K562 (cell line): ENCODE results near the gene MYL11. TPM values are rescaled to one million over a fixed set of nuclear protein-coding genes. Genes with fewer than 3 reads are reported as not detected.

Source experiments
- ATAC-seq: fragments of 200-7000 bp; cut with Tn5 transposase; 3 replicates; pipeline ENCODE4 v1.9.1; 2020; ENCODE audit warnings: moderate library complexity
- BruUV-seq: library from RNA; stranded (reverse); fragments of 400-500 nt; replicated peaks from 2 replicates; lab custom pipeline; 2021; lab: Mats Ljungman, UMichigan
- CTCF ChIA-PET: fragments of 300-600 bp; formaldehyde crosslinking; extraction: SDS; loops from one replicate; lab custom pipeline; 2021; ENCODE audit warnings: low intra/inter-chr PET ratio; lab: Yijun Ruan, JAX
- POLR2A ChIA-PET: fragments of 300-600, 350-650 bp; sonication (Branson Sonifier 250); formaldehyde crosslinking; extraction: SDS; loops from one replicate; lab custom pipeline; 2021; ENCODE audit warnings: antibody characterized with exemption, inconsistent platforms; lab: Yijun Ruan, JAX
- DNase-seq, 4 experiments: peaks; one replicate each; pipeline versions ENCODE4 v3.0.0 to v3.0.0-alpha.2; 2011 to 2018; ENCODE audit warnings: low spot score in 3 of 4, mixed read lengths in 3 of 4; ENCODE audit errors: extremely low read depth in 1 of 4
- FAIRE-seq: peaks from 2 replicates; lab custom pipeline; 2011; peaks lifted over from hg19 to GRCh38; lab: Jason Lieb, UNC
- H2AFZ ChIP-seq: 2 replicates; pipeline ENCODE4 v1.6.0; 2011; ENCODE audit warnings: low read depth, low read length, control low read depth, inconsistent platforms
- H3K27ac ChIP-seq: fragments of 200-600 bp; 3 replicates; pipeline ENCODE4 v1.8.0; 2011; ENCODE audit warnings: low read depth, mild to moderate bottlenecking, control low read depth, inconsistent platforms, low read length, moderate library complexity, mixed read lengths; ENCODE audit errors: extremely low read depth
- H3K27me3 ChIP-seq, 2 experiments: fragments of 300-600 bp in 1 of 2; 2 replicates in 1 of 2; 3 replicates in 1 of 2; pipeline versions ENCODE4 v1.6.0 to v1.8.0; 2011; ENCODE audit warnings: inconsistent platforms in 2 of 2, low read length in 2 of 2, mild to moderate bottlenecking in 1 of 2, mixed read lengths in 1 of 2, moderate library complexity in 1 of 2; ENCODE audit not compliant: control insufficient read depth in 2 of 2, insufficient read depth in 2 of 2
- H3K36me3 ChIP-seq: fragments of 300-600 bp; 3 replicates; pipeline ENCODE4 v1.8.0; 2011; ENCODE audit warnings: mild to moderate bottlenecking, low read length, inconsistent platforms; ENCODE audit not compliant: control insufficient read depth, insufficient read depth
- H3K4me1 ChIP-seq, 2 experiments: fragments of 200-600 bp in 1 of 2; replicated peaks in 1 of 2; 2 replicates in 1 of 2; 3 replicates in 1 of 2; pipeline versions ENCODE4 v1.5.1 to v1.8.0; 2011; ENCODE audit warnings: inconsistent platforms in 2 of 2, low read length in 2 of 2, mild to moderate bottlenecking in 1 of 2, mixed read lengths in 1 of 2, moderate library complexity in 1 of 2; ENCODE audit not compliant: control insufficient read depth in 2 of 2, insufficient read depth in 2 of 2
- H3K4me2 ChIP-seq: 2 replicates; pipeline ENCODE4 v1.6.1; 2011; ENCODE audit warnings: low read length, control low read depth, inconsistent platforms, mixed read lengths; ENCODE audit not compliant: insufficient read depth
- H3K4me3 ChIP-seq: fragments of 200-600 bp; sonication (generic), shearing (Covaris generic); 2 replicates; pipeline ENCODE4 v1.5.1; 2016; ENCODE audit warnings: control low read depth, inconsistent platforms
- H3K79me2 ChIP-seq: fragments of 200-600 bp; 3 replicates; pipeline ENCODE4 v1.8.0; 2011; ENCODE audit warnings: low read length, inconsistent platforms; ENCODE audit not compliant: control insufficient read depth, insufficient read depth
- H3K9ac ChIP-seq, 2 experiments: 2 replicates each; pipeline versions ENCODE4 v1.6.0 to v1.6.1; 2011; ENCODE audit warnings: low read depth in 2 of 2, low read length in 2 of 2, control low read depth in 1 of 2, inconsistent platforms in 1 of 2, mild to moderate bottlenecking in 1 of 2, mixed read lengths in 1 of 2; ENCODE audit not compliant: insufficient read depth in 1 of 2
- H3K9me1 ChIP-seq: one replicate; pipeline ENCODE4 v1.6.0; 2011; ENCODE audit warnings: inconsistent platforms, mild to moderate bottlenecking, low read length, moderate library complexity; ENCODE audit not compliant: control insufficient read depth, insufficient read depth
- H3K9me3 ChIP-seq: replicated peaks from 2 replicates; pipeline ENCODE4 v1.5.1; 2011; ENCODE audit warnings: low read depth, low read length, inconsistent platforms; ENCODE audit not compliant: control insufficient read depth, insufficient read depth
- H4K20me1 ChIP-seq: replicated peaks from 2 replicates; pipeline ENCODE4 v1.6.1; 2011; ENCODE audit warnings: low read length, inconsistent platforms, mixed read lengths; ENCODE audit not compliant: control insufficient read depth, insufficient read depth
- CTCF ChIP-seq, 3 experiments: IDR thresholded peaks in 2 of 3; conservative IDR thresholded peaks in 1 of 3; 2 replicates each; pipeline ENCODE4 v1.5.1; 2011 to 2012; ENCODE audit warnings: low read length in 3 of 3, mild to moderate bottlenecking in 3 of 3, control low read depth in 2 of 3, improper control_type of control experiment in 1 of 3, inconsistent platforms in 1 of 3, low read depth in 1 of 3, mixed read lengths in 1 of 3, moderate library complexity in 1 of 3; ENCODE audit not compliant: insufficient read depth in 2 of 3
- RBM22 ChIP-seq: fragments of 200-400 bp; formaldehyde crosslinking; IDR thresholded peaks from 2 replicates; pipeline ENCODE4 v1.6.1; 2018; ENCODE audit warnings: low read length, low read depth; ENCODE audit not compliant: poor library complexity, severe bottlenecking
- REST ChIP-seq, 2 experiments: fragments of 450-650 bp; formaldehyde crosslinking in 1 of 2; IDR thresholded peaks; 2 replicates each; pipeline versions ENCODE4 v1.4.0 to v1.6.1; 2014 to 2020; ENCODE audit warnings: mild to moderate bottlenecking in 2 of 2, borderline replicate concordance in 1 of 2, low read depth in 1 of 2
- ZNF586 ChIP-seq: fragments of 450-650 bp; formaldehyde crosslinking; conservative IDR thresholded peaks from 2 replicates; pipeline ENCODE4 v1.4.0; 2020; ENCODE audit warnings: mild to moderate bottlenecking, moderate library complexity
- ZNF77 ChIP-seq: fragments of 250-450 bp; sonication (Bioruptor Pico); IDR thresholded peaks from 2 replicates; pipeline ENCODE4 v1.5.0; 2020
- WGBS: fragments of 100-300 bp; shearing (Covaris generic); methylation state at CpG from one replicate; pipeline ENCODE4 v1.1.6; 2016; ENCODE audit warnings: low coverage, mixed read lengths; ENCODE audit not compliant: insufficient coverage; ENCODE audit errors: missing lambda C conversion rate; 5-methylcytosine and 5-hydroxymethylcytosine counted together
- in situ Hi-C: fragments of 300-500 bp; cut with MboI; formaldehyde crosslinking; loops from 4 replicates; pipeline ENCODE4 v1.15.0; 2018; ENCODE audit warnings: inconsistent platforms, mixed read lengths
- intact Hi-C: fragments of 100-400 bp; cut with micrococcal nuclease; formaldehyde crosslinking; loops from 2 replicates; pipeline ENCODE4 v1.14.2; 2022
- polyA plus RNA-seq, 8 experiments: library from polyadenylated mRNA; depleted of rRNA in 4 of 8; stranded (reverse) in 5 of 8; unstranded in 3 of 8; fragments of >200 nt; fragmentation: Nextera tagmentation in 2 of 8; fragmentation: Illumina TruSeq in 1 of 8; extraction: Ambion mirVana in 2 of 8; extraction: Trizol in 1 of 8; gene quantifications; 2 replicates each; pipeline versions ENCODE4 v1.2.1 to v1.2.3, GENCODE V29; 2011 to 2014; ENCODE audit warnings: inconsistent platforms in 1 of 8, missing spikeins in 1 of 8
- total RNA-seq, 7 experiments: library from RNA; depleted of rRNA in 6 of 7; stranded (reverse); fragments of >200 nt in 6 of 7; fragmentation: Illumina TruSeq in 2 of 7; extraction: Trizol in 2 of 7; gene quantifications; 2 replicates each; pipeline versions ENCODE4 v1.2.1 to v1.2.3, GENCODE V29; 2011 to 2021; ENCODE audit warnings: low replicate concordance in 1 of 7
- TF ChIP-seq, protein P1 (sequence below): sonication (generic); formaldehyde crosslinking; IDR thresholded peaks from 2 replicates; pipeline ENCODE4 v1.8.1; 2023; ENCODE audit warnings: mild to moderate bottlenecking, missing genetic modification reagents

Gene MYL11
- total and polyA plus RNA-seq, 9 of the 15 experiments (the other 6 are each of a cell fraction or from before 2014, with no cell fraction given), result 0.31 to 1.5 (median 0.73) TPM; not detected in 4

DNA sequence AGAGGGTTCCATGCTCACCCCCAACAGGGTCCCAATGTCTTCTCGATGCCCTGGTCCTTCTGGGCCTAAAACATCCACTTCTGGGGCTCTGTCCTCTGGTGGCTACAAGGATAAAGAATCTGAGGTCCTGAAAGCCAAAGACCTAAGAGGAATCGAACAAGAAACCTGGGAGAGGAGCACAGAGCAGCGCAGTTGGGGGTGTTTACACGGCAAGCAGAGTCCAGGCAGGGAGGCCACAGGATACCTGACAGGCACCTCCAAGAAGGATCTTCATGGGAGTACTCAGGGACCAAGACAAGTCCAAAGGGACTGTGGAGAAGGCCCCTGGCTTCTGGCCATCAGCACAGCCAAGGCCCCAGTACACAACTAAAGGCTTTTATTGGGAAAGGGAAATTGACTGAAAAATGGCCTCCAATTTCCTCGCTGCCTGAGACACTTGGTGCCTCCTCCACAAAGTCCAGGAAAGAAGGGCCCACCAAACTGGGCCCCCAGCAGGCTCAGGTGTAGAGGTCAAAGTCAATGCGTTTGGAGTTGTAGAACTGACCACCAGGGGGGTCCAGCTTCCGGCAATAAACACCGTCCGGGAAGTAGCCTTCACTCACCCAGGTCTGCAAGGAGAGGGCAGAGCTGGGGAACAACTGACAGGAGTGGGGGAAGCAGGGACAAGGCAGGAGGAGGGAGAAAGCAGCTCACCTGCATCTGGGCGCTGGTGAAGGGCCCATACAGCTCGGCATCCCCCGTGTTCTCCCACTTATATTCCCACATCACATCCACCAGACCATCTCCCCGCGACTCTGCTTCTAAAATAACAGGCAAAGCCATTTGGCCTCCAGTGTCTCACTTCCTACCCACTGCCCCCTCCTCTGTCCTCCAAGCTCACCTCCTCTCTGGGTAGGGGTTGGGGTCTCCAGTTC lies 21.9 kb upstream of the MYL11 start:
- DNase-seq (peak in 2 of 4 experiments; percentile 35 to 37), FAIRE-seq (no peak), ATAC-seq (no peak)
- Histone ChIP-seq H2AFZ (no peak overlapping the region), H3K9ac (peak overlapping the region in 1 of 2 experiments; percentile 96; a peak in 1 of 4 replicates), H3K27me3 (no peaks in the 10 kb centered on the region), H3K9me1 (no peaks in the 10 kb centered on the region), H4K20me1 (no peaks in the 10 kb centered on the region), H3K4me1 (peaks cover 13 to 34% of the 10 kb centered on the region in 2 experiments; a peak in 4 of 5 replicates), H3K4me3 (no peak overlapping the region), H3K36me3 (peaks cover 52% of the 10 kb centered on the region; the same call in 2 of the 3 replicates), H3K27ac (no peak overlapping the region), H3K79me2 (peaks cover 30% of the 10 kb centered on the region), H3K9me3 (no peaks in the 10 kb centered on the region), H3K4me2 (no peak overlapping the region)
- no TSS peak for BruUV-seq
- intact Hi-C loops, result no loop called here
- in situ Hi-C loops, result loop anchor here (25.0 kb wide), 1 partner anchor 890 kb away; the partner anchor contains the start of genes BOLA2, SLX1B and SULT1A4
- CTCF ChIA-PET, result no interaction called here
- WGBS, result 86% methylated on average over 13 of the region's 14 CpGs
- POLR2A ChIA-PET, result interaction anchor here (0.6 to 3.1 kb wide), 6 partner anchors 8 to 32 kb away, joined by 3 to 15 read pairs (median 4); partner anchors contain the start of gene TBC1D10B
- TF ChIP-seq, protein P1, sequence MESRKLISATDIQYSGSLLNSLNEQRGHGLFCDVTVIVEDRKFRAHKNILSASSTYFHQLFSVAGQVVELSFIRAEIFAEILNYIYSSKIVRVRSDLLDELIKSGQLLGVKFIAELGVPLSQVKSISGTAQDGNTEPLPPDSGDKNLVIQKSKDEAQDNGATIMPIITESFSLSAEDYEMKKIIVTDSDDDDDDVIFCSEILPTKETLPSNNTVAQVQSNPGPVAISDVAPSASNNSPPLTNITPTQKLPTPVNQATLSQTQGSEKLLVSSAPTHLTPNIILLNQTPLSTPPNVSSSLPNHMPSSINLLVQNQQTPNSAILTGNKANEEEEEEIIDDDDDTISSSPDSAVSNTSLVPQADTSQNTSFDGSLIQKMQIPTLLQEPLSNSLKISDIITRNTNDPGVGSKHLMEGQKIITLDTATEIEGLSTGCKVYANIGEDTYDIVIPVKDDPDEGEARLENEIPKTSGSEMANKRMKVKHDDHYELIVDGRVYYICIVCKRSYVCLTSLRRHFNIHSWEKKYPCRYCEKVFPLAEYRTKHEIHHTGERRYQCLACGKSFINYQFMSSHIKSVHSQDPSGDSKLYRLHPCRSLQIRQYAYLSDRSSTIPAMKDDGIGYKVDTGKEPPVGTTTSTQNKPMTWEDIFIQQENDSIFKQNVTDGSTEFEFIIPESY, result no peak
- TF ChIP-seq RBM22 (no peak), ZNF77 (CRISPR knock-in tag) (no peak), CTCF (IDR thresholded peaks at IDR 0.05 in 2 of 3, conservative IDR thresholded peaks at IDR 0.05 in 1 of 3; ENCODE audit: insufficient read depth in 2 of 3, low read depth in 1 of 3, low read length in 3 of 3) (peak; percentile 36 to 46 (median 44); a peak in 3 of 6 replicates), REST (IDR thresholded peaks at IDR 0.05; ENCODE audit: borderline replicate concordance) (no peak), REST (CRISPR knock-in tag; IDR thresholded peaks at IDR 0.05; ENCODE audit: low read depth) (no peak), ZNF586 (CRISPR knock-in tag) (no peak)
